ENCODE measurements around the gene ATP1A4. TPM values are rescaled to one million over a fixed set of nuclear protein-coding genes. Genes with fewer than 3 reads are reported as not detected.

ATP1A4 gene
- total and polyA plus RNA-seq, 5 donors, result 0.07 to 0.43 (median 0.18) TPM; not detected in 1

DNA sequence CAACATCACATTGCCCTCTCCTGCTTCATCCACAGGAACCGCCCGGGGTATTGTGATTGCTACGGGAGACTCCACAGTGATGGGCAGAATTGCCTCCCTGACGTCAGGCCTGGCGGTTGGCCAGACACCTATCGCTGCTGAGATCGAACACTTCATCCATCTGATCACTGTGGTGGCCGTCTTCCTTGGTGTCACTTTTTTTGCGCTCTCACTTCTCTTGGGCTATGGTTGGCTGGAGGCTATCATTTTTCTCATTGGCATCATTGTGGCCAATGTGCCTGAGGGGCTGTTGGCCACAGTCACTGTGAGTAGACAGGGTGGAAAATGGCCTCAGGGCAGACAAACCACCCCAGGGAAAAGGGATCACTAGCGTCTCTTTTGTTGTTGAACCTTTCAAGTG is 12.7 kb downstream of the ATP1A4 start:
- DNase-seq (no peak), ATAC-seq (no peak)
- WGBS, result 75% methylated on average over 10 of the region's 10 CpGs
- no peaks in the 10 kb centered on the region for H3K27me3 ChIP-seq (ENCODE audit: control insufficient read depth, insufficient read depth)
- H3K4me1 ChIP-seq (ENCODE audit: control insufficient read depth, insufficient read depth, low read length), result no peaks in the 10 kb centered on the region
- no peaks in the 10 kb centered on the region for H3K9me3 ChIP-seq (ENCODE audit: control insufficient read depth, low read length)
- H3K4me3 ChIP-seq (ENCODE audit: low read length), result no peak overlapping the region
- no peak overlapping the region for H3K27ac ChIP-seq (ENCODE audit: low read length)
- intact Hi-C loops (cut with DNase I), result no loop called here

DNA sequence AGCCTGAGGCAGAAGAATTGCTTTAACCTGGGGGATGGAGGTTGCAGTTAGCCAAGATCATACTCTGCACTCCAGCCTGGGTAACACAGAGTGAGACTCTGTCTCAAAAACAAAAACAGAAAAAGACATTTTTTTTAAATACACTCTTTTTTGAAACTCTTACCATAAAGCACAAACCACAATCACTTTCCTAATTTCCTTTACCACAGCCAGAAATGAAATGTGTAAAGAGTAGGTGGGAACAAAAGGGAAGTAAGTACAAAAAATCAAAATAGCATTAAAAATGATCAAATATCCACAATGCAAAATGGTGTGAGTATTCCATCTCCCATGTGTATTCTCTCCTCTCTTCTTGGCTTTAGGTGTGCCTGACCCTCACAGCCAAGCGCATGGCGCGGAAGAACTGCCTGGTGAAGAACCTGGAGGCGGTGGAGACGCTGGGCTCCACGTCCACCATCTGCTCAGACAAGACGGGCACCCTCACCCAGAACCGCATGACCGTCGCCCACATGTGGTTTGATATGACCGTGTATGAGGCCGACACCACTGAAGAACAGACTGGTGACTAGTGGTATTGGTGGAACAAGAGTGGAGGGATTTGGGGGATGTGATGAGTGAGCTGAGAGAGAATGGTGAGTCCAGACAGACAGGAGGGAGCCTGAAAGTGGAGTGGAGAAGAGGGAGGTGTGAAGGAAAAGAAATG is 14.9 kb downstream of the ATP1A4 start:
- DNase-seq, result no peak
- Histone ChIP-seq H3K9me3 (ENCODE audit: control insufficient read depth, low read length) (no peaks in the 10 kb centered on the region), H3K4me3 (ENCODE audit: low read length) (no peak overlapping the region), H3K4me1 (ENCODE audit: control insufficient read depth, insufficient read depth, low read length) (no peaks in the 10 kb centered on the region), H3K27ac (ENCODE audit: low read length) (no peak overlapping the region), H3K27me3 (ENCODE audit: control insufficient read depth, insufficient read depth) (no peaks in the 10 kb centered on the region)
- no peak for ATAC-seq
- WGBS, result 78% methylated on average over 12 of the region's 12 CpGs
- intact Hi-C loops (cut with DNase I), result no loop called here

DNA sequence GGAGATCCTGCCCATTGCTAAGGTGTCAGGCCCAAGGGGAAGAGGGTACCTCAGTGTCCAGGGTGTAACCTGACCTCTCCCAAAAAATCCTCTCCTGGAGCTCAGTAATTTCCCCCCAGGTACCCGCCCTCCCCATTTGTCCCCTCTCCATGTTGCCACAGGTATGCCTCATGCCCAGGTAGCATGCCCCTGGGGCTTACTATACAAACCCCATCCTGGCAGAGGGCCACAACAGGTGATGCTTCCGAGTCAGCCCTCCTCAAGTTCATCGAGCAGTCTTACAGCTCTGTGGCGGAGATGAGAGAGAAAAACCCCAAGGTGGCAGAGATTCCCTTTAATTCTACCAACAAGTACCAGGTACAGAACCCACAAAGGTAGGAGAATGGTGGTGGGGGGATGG is 15.7 kb downstream of the ATP1A4 start:
- DNase-seq, result no peak
- no peak overlapping the region for H3K27ac ChIP-seq (ENCODE audit: low read length)
- intact Hi-C loops (cut with DNase I), result no loop called here
- H3K4me3 ChIP-seq (ENCODE audit: low read length), result no peak overlapping the region
- no peaks in the 10 kb centered on the region for H3K9me3 ChIP-seq (ENCODE audit: control insufficient read depth, low read length)
- no peak for ATAC-seq
- H3K27me3 ChIP-seq (ENCODE audit: control insufficient read depth, insufficient read depth), result no peaks in the 10 kb centered on the region
- no peaks in the 10 kb centered on the region for H3K4me1 ChIP-seq (ENCODE audit: control insufficient read depth, insufficient read depth, low read length)
- WGBS, result 86% methylated on average over 4 of the region's 4 CpGs

DNA sequence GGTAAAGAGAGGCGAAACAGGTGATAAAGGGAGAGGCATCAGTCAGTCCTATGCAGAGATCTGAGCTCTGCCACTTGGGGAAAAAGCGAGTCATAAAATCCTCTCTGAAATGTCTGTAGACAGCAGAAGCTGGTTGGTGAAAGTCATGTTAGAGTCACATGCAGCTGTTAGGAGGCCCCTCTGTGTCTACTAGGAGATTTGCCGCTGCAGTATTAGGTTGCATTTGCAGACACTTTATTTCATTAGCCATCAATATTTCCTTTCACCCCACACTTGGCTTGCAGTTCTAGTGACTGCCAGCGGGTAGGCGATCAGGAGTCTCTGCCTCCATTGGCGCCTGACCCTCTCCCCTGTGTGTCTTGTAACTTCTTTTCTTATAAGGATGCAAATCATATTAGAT is 16.2 kb downstream of the ATP1A4 start:
- no peaks in the 10 kb centered on the region for H3K9me3 ChIP-seq (ENCODE audit: control insufficient read depth, low read length)
- H3K4me3 ChIP-seq (ENCODE audit: low read length), result no peak overlapping the region
- ATAC-seq, result no peak
- no peak for DNase-seq
- 91% methylated on average over 6 of the region's 6 CpGs for WGBS
- H3K4me1 ChIP-seq (ENCODE audit: control insufficient read depth, insufficient read depth, low read length), result no peaks in the 10 kb centered on the region
- no peaks in the 10 kb centered on the region for H3K27me3 ChIP-seq (ENCODE audit: control insufficient read depth, insufficient read depth)
- no peak overlapping the region for H3K27ac ChIP-seq (ENCODE audit: low read length)
- intact Hi-C loops (cut with DNase I), result no loop called here

DNA sequence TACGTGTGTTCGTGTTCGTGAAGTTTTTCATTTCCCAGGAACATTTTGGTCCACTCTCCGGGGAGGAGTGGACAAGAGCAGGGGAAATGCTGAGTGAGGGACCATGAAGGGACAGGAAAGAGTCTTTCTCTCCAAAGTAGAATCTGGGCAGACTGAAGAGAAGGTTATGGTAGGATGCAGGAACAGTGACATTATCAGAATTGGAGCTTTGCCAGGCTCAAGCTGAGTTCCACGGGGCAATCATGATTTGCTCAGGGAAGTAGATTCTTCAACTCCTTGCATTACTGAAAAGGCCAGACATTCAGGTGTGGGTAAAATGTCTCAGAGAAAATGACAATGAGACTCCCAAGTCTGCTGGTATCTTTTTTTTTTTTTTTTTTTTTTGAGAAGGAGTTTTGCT is 16.6 kb downstream of the ATP1A4 start:
- ATAC-seq (no peak), DNase-seq (no peak)
- intact Hi-C loops (cut with DNase I), result no loop called here
- Histone ChIP-seq H3K9me3 (ENCODE audit: control insufficient read depth, low read length) (no peaks in the 10 kb centered on the region), H3K27me3 (ENCODE audit: control insufficient read depth, insufficient read depth) (no peaks in the 10 kb centered on the region), H3K4me3 (ENCODE audit: low read length) (no peak overlapping the region), H3K27ac (ENCODE audit: low read length) (no peak overlapping the region), H3K4me1 (ENCODE audit: control insufficient read depth, insufficient read depth, low read length) (no peaks in the 10 kb centered on the region)
- 70% methylated on average over 5 of the region's 5 CpGs for WGBS

DNA sequence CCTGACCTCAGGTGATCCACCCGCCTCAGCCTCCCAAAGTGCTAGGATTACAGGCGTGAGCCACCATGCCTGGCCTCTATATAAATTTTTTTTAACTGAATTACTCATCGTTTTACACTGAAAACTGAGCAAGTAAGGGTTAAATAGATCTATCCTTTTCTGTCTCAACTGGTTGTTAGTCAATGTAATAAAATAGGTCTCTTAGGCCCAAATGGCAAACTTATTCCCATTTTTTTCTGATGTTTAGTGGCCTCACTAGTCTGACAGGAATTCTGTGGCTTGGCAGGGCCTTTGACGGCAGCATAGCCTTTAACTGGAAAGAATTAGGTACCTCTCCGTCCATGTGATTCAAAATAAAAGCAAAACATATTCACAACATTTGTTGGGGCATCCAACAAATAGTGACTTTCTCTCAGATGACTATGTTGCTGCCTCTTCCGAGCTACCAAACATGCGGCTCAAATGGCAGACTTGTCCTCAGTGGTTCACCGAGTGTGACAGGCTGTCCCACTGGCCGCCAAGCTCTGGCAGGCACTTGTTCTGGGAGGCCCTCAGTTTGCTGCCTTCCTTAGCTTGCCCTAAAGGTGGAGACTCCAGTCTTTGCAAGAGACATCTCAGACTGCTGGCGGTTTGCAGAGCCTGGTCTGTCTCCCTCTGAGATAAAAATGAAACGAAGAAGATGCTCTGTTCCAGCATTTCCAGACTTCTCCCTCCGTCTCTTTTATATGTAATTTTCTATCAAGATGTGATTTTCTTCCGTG is 17.4 kb downstream of the ATP1A4 start:
- intact Hi-C loops (cut with DNase I), result no loop called here
- Histone ChIP-seq H3K9me3 (ENCODE audit: control insufficient read depth, low read length) (no peaks in the 10 kb centered on the region), H3K4me3 (ENCODE audit: low read length) (no peak overlapping the region), H3K27ac (ENCODE audit: low read length) (no peak overlapping the region), H3K27me3 (ENCODE audit: control insufficient read depth, insufficient read depth) (no peaks in the 10 kb centered on the region), H3K4me1 (ENCODE audit: control insufficient read depth, insufficient read depth, low read length) (no peaks in the 10 kb centered on the region)
- 74% methylated on average over 13 of the region's 13 CpGs for WGBS
- ATAC-seq, result no peak
- DNase-seq, result no peak

DNA sequence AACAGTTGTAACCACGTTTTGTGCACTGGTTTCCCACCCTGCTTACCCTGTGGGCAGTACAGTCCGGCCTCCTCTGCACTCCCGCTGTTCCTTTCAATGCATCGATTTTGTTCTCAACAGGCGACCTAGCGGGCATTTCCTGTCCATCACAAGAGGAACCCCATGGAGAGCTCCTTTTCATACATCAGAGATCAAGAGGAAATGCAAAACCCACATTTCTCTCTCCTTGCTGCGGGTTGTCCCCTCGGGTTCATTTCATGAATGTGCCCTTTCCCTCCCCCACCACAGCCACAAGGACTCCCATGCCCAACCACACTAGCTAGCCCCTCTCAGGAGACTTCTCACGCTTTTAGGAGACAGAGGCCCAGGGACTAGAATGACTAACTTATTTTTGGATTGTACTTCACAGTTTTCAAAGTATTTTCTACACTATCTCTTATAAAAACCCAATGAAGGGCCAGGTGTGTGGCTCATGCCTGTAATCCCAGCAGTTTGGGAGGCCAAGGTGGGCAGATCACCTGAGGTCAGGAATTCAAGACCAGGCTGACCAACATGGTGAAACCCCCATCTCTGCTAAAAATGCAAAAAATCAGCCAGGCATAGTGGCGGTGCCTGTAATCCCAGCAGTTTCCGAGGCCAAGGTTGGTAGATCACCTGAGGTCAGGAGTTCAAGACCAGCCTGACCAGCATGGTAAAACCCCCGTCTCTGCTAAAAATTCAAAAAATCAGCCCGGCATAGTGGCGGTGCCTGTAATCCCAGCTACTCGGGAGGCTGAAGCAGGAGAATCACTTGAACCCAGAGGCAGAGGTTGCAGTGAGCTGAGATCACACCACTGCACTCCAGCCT is 18.4 kb downstream of the ATP1A4 start:
- intact Hi-C loops (cut with DNase I), result no loop called here
- Histone ChIP-seq H3K27ac (ENCODE audit: low read length) (no peak overlapping the region), H3K4me1 (ENCODE audit: control insufficient read depth, insufficient read depth, low read length) (no peaks in the 10 kb centered on the region), H3K9me3 (ENCODE audit: control insufficient read depth, low read length) (no peaks in the 10 kb centered on the region), H3K27me3 (ENCODE audit: control insufficient read depth, insufficient read depth) (no peaks in the 10 kb centered on the region), H3K4me3 (ENCODE audit: low read length) (no peak overlapping the region)
- WGBS, result 59% methylated on average over 15 of the region's 15 CpGs
- DNase-seq, result no peak
- ATAC-seq, result no peak

DNA sequence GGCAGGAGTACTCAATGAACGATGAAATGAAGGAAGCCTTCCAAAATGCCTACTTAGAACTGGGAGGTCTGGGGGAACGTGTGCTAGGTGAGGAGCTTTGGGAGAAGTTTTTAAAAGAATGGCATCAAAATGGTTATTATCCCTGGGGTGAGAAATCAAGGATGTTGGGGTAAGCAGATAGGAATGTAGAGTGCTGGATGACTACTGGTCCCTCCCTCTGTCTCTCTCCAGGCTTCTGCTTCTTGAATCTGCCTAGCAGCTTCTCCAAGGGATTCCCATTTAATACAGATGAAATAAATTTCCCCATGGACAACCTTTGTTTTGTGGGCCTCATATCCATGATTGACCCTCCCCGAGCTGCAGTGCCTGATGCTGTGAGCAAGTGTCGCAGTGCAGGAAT is 20.0 kb downstream of the ATP1A4 start:
- no peaks in the 10 kb centered on the region for H3K4me1 ChIP-seq (ENCODE audit: control insufficient read depth, insufficient read depth, low read length)
- H3K4me3 ChIP-seq (ENCODE audit: low read length), result no peak overlapping the region
- no peak overlapping the region for H3K27ac ChIP-seq (ENCODE audit: low read length)
- no peak for DNase-seq
- no peaks in the 10 kb centered on the region for H3K9me3 ChIP-seq (ENCODE audit: control insufficient read depth, low read length)
- intact Hi-C loops (cut with DNase I), result no loop called here
- no peaks in the 10 kb centered on the region for H3K27me3 ChIP-seq (ENCODE audit: control insufficient read depth, insufficient read depth)
- ATAC-seq, result no peak
- WGBS, result 91% methylated on average over 4 of the region's 4 CpGs

DNA sequence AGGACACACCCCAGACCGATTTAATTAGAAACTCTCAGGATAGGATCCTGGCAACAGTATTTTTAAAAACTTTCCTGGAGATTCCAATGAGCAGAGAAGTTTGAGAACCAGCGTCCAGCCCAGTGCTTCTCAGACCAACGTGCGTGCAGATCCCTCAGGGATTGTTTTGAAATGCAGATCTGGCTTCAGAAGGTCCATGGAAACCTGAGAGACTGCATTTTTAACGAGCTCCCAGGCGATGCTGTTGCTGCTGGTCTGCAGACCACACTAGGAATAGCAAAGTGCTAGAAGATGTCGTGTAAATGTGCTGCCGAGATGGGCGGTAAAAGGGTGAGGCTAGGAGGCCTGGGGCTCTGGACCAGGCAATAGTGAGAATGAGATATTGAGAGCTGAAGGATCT is 20.6 kb downstream of the ATP1A4 start:
- H3K27me3 ChIP-seq (ENCODE audit: control insufficient read depth, insufficient read depth), result no peaks in the 10 kb centered on the region
- H3K27ac ChIP-seq (ENCODE audit: low read length), result no peak overlapping the region
- DNase-seq (no peak), ATAC-seq (no peak)
- intact Hi-C loops (cut with DNase I), result no loop called here
- H3K9me3 ChIP-seq (ENCODE audit: control insufficient read depth, low read length), result no peaks in the 10 kb centered on the region
- no peaks in the 10 kb centered on the region for H3K4me1 ChIP-seq (ENCODE audit: control insufficient read depth, insufficient read depth, low read length)
- WGBS, result 59% methylated on average over 9 of the region's 9 CpGs
- no peak overlapping the region for H3K4me3 ChIP-seq (ENCODE audit: low read length)

DNA sequence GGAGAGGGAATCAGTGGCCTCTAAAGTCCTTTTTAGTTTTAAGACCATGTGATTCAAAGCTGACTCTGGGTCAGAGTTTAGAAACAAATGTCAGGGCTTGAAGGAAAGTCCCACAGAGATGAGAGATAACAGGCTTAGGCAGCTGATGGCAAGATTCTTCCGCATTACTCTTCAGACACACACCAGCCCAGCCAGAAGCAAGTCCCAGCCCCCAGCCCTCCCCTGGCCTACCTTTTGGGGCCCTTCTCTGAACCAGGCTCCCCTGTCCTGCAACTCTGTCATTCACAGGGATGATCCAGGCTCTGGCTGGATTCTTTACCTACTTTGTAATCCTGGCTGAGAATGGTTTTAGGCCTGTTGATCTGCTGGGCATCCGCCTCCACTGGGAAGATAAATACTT is 25.8 kb downstream of the ATP1A4 start:
- WGBS, result 90% methylated on average over 2 of the region's 2 CpGs
- DNase-seq (no peak), ATAC-seq (no peak)
- no peaks in the 10 kb centered on the region for H3K27me3 ChIP-seq (ENCODE audit: control insufficient read depth, insufficient read depth)
- H3K27ac ChIP-seq (ENCODE audit: low read length), result no peak overlapping the region
- H3K9me3 ChIP-seq (ENCODE audit: control insufficient read depth, low read length), result no peaks in the 10 kb centered on the region
- intact Hi-C loops (cut with DNase I), result no loop called here
- no peak overlapping the region for H3K4me3 ChIP-seq (ENCODE audit: low read length)
- H3K4me1 ChIP-seq (ENCODE audit: control insufficient read depth, insufficient read depth, low read length), result peaks cover 4% of the 10 kb centered on the region

DNA sequence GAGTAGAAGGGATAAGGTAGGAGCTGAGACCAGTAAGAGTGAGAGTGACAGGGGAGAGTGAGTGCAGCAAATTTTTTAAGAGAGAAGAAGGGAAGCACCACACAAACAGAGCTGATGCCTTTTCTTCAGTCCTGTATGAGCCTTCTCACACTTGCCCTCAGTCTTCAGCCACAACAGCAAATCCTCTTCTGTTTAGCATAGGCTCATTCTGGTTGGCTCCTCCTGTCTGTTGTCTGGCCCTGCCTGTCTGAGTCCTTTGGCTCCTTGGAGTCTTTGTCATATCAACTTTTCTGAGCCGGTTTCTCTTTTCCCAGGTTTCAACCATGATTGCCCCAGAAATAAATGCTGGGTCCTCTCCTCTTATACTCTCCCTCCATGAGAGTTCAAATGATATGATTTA is 26.3 kb downstream of the ATP1A4 start:
- intact Hi-C loops (cut with DNase I), result no loop called here

More for the DNA sequence above, 26.3 kb downstream of the ATP1A4 start:
- H3K4me1 ChIP-seq (ENCODE audit: control insufficient read depth, insufficient read depth, low read length), result peaks cover 4% of the 10 kb centered on the region
- no peaks in the 10 kb centered on the region for H3K9me3 ChIP-seq (ENCODE audit: control insufficient read depth, low read length)
- DNase-seq (no peak), ATAC-seq (no peak)
- H3K4me3 ChIP-seq (ENCODE audit: low read length), result no peak overlapping the region
- 64% methylated on average over 1 of the region's 1 CpG for WGBS
- no peaks in the 10 kb centered on the region for H3K27me3 ChIP-seq (ENCODE audit: control insufficient read depth, insufficient read depth)
- no peak overlapping the region for H3K27ac ChIP-seq (ENCODE audit: low read length)

All from right cardiac atrium (tissue), 5 donors.